ENCODE measurements around the gene ACVRL1. TPM values are rescaled to one million over a fixed set of nuclear protein-coding genes. Genes with fewer than 3 reads are reported as not detected.

ACVRL1 gene
- total RNA-seq, 1 donor from 2014 or later, result 2.0 TPM

DNA sequence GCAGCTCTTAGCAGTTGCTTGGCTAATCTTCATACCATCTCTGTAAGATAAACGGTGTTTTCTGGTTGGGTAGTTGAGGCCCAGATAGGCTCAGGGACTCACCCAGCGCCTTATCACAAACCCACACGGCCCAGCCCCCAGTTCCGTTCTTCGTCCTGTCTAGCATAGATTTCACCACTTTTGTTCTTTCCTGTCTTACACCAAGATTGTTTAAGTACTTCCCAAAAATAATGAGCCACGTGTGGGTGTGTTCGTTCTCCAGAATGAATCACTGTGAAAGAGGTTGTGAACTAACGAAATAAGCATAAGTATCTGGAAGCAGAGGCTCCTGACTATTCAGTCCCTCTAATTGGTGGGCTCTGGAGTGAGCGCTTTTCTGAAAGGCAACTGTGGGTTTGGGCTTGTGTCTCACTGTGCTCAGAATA, 65.6 kb downstream of the ACVRL1 start:
- no peaks in the 10 kb centered on the region for H3K27me3 Mint-ChIP-seq (ENCODE audit: insufficient read depth, low read depth)
- peaks cover 36% of the 10 kb centered on the region for H3K4me1 Mint-ChIP-seq
- H3K27ac Mint-ChIP-seq, result no peak overlapping the region
- H3K4me1 ChIP-seq, result peaks cover 15% of the 10 kb centered on the region
- H3F3A ChIP-seq (ENCODE audit: low read depth), result no peaks in the 10 kb centered on the region
- H3K4me3 ChIP-seq, result no peak overlapping the region
- H3K9me3 ChIP-seq (ENCODE audit: low read depth), result no peaks in the 10 kb centered on the region
- no peak overlapping the region for H3K9ac ChIP-seq
- H3K36me3 ChIP-seq, result no peaks in the 10 kb centered on the region
- H3K4me2 ChIP-seq, result peak overlapping the region; percentile 27
- H3K27me3 ChIP-seq, result no peaks in the 10 kb centered on the region
- no peak overlapping the region for H3K27ac ChIP-seq
- H2AFZ ChIP-seq (replicated peaks), result no peak overlapping the region
- H3K4me3 Mint-ChIP-seq, result no peak overlapping the region
- TF ChIP-seq, protein P1, sequence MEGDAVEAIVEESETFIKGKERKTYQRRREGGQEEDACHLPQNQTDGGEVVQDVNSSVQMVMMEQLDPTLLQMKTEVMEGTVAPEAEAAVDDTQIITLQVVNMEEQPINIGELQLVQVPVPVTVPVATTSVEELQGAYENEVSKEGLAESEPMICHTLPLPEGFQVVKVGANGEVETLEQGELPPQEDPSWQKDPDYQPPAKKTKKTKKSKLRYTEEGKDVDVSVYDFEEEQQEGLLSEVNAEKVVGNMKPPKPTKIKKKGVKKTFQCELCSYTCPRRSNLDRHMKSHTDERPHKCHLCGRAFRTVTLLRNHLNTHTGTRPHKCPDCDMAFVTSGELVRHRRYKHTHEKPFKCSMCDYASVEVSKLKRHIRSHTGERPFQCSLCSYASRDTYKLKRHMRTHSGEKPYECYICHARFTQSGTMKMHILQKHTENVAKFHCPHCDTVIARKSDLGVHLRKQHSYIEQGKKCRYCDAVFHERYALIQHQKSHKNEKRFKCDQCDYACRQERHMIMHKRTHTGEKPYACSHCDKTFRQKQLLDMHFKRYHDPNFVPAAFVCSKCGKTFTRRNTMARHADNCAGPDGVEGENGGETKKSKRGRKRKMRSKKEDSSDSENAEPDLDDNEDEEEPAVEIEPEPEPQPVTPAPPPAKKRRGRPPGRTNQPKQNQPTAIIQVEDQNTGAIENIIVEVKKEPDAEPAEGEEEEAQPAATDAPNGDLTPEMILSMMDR (IDR thresholded peaks at IDR 0.05), result no peak
- TF ChIP-seq EZH2 (IDR thresholded peaks at IDR 0.05) (no peak), EZH2phosphoT487 (IDR thresholded peaks at IDR 0.05) (no peak)
- H3K36me3 Mint-ChIP-seq, result peaks cover 19% of the 10 kb centered on the region
- DNase-seq (ENCODE audit: low spot score), result no peak
- H4K20me1 ChIP-seq (ENCODE audit: low read depth), result peaks cover 75% of the 10 kb centered on the region
- H3K9me3 Mint-ChIP-seq, result no peaks in the 10 kb centered on the region
- H3K79me2 ChIP-seq (ENCODE audit: low read depth), result peaks cover 48% of the 10 kb centered on the region

Other genes starting within 250 kb of the ACVRL1 start
- gene FIGNL2, start 58.8 kb upstream of the ACVRL1 start, total RNA-seq (ENCODE audit: low replicate concordance), result 9.3 and 25.1 TPM in 2 replicates
- 0.39 and 0.46 TPM in 2 replicates for gene ANKRD33, start 19.4 kb upstream of the ACVRL1 start, total RNA-seq (ENCODE audit: low replicate concordance)
- gene ACVR1B, start 44.2 kb downstream of the ACVRL1 start, total RNA-seq (ENCODE audit: low replicate concordance), result 13.8 and 18.9 TPM in 2 replicates
- gene TAMALIN, start 99.4 kb downstream of the ACVRL1 start, total RNA-seq (ENCODE audit: low replicate concordance), result 1.1 and 7.4 TPM in 2 replicates
- gene NR4A1, start 143.9 kb downstream of the ACVRL1 start, total RNA-seq (ENCODE audit: low replicate concordance), result 8.2 and 13.0 TPM in 2 replicates
- gene ATG101, start 162.5 kb downstream of the ACVRL1 start, total RNA-seq (ENCODE audit: low replicate concordance), result 19.8 and 33.7 TPM in 2 replicates
- not detected in 2 replicates for gene SMIM41, start 172.2 kb downstream of the ACVRL1 start, total RNA-seq (ENCODE audit: low replicate concordance)

Measured in neural progenitor cell (in vitro differentiated cells).